Limb (tissue), 2 donors: Measurements from ENCODE around the gene ALDH1B1.
"Not testable (repeated sequence)": the region's sequence is repeated elsewhere in the genome, so short reads cannot be mapped to it uniquely, and the experiment has no call there.

Source experiments
- DNase-seq, 2 donors: peaks; one replicate each; pipeline ENCODE4 v3.0.0-alpha.2; 2016; ENCODE audit errors: extremely low spot score in 2 of 2

Gene ALDH1B1

DNA sequence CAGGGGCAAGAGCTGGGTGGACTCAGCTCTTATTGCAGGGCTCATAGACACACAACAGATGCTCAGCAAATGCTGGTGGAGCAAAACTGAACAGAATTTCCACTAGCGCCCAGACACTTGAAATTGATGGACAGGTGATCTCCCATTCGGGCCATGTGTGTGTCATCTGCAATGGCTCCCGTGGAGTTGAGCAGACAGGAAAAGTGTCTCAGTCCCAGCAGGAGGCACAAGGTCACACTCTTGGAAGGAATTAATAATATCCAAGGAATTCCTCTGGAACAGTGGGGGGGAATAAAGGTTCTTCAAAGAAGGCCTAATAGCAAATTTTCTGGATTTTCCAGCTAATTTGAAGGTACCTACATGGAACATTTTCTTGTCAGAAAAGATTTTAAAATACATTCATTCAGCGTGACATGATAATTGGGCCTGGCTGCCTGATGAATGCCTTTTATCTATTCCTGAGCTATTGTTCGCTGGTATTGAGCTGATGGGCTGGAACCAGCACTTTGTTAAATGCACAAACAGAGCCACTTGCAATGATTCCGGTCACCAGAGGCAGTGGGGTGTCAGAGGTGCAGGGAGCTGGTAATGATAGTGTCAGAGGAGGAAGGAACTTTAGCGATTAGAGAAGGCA is 31.5 kb upstream of the ALDH1B1 start:
- DNase-seq = no peak

GRCh38 chr9:38361473-38361850 is 31.0 kb upstream of the ALDH1B1 start:
- DNase-seq = no peak

DNA sequence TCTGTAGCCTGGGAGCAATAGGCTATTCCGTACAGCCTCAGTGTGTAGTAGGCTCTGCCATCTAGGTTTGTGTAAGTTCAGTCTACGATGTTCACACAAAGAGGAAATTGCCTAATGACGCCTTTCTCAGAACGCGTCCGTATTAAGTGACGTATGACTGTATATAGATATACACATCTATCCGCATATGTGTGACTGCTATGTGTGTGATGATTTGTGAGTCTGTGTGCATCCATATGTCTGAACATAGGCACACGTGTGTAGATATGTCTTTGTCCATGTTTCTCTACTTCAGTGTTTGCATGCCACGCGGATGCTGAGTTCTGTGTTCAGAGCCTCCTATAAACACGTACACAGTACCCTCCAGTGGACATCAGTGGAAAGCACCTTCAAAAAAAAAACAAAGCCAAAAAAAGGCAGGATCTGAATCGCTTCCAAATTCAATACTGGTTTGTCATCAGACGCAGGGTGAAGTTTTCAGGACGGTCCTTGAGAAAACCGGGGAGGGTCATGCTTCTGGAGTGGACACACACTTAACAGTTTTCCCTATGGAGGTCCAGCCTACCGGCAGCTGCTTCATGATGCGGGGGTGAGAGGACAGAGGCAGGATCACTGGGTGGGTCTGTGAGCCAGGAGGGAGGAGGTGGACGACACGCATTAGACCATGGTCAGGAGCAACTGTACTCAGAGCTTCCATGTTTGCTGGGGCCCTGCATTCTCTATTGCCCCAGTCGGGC is 29.5 kb upstream of the ALDH1B1 start:
- DNase-seq = peak; percentile 57 to 81

DNA sequence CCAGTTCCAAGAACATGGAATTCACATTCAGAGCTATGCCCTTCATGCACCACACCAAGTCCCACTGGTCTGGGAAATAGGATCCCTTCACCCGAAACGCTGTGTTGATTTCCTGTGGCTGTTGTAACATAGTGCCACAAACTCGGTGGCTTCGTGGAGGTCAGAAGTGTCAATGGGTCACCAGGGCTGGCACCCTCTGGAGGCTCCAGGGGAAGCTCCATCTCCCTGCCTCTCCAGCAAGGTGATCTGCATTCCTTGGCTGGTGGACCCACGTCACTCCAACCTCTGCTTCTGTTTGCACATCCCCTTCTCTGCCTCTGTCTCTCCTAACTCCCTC is 28.9 kb upstream of the ALDH1B1 start:
- DNase-seq = no peak

DNA sequence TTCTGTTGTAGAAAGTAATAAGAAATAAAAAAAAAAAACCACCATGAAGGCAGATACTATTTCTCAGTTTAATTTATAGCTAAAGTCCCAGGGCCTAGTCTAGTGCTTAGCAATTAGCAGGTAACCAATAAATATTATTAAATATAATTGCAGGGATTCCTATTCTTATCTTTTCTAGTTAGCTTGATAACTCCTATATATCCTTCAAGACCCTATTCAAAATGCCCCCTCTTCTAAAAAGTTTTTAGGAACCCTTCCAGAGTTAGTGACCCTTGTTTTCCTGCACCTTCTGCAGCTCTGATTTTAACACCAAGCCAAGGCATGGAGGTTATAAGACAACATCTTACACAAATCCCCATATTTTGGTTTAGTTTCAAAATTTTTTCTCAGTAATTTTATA is 24.6 kb upstream of the ALDH1B1 start:
- DNase-seq = no peak

DNA sequence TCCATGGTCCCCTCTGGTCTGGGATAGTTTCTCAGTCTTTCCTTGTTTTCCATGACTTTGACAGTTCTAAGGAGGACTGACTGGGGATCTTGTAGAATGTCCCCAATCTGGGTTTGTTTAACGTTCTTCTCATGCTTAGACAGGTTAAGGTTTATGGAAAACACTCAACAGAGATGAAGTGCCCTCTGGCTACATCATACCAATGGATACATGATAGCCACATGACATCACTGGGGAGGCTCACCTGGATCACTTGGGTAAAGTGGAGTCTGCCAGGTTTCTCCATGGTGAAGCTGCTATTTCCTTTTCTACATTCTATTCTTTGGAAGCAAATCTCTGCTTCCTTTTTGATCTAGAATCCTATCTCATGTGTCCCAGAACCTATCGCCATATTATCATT is 23.8 kb upstream of the ALDH1B1 start:
- DNase-seq = no peak

DNA sequence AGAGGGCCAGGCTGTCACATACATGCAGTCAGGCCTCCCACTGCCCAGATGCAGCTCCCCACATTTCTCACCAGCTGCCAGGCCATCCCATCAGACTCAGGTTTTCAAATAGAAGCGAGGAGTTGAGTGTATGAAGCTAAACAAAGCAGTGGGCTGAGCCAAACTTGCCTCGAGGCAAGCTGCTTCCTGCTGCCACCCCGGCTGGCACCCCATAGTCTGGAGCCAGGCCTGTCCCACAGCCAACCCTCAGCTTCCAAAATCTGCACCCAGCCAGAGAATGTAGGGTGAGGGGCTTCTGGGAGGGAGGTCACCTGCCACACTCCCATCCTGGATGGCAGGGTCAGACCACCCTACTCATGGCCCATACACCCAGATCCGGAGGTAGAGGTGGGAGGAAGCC is 22.3 kb upstream of the ALDH1B1 start:
- no peak for DNase-seq

DNA sequence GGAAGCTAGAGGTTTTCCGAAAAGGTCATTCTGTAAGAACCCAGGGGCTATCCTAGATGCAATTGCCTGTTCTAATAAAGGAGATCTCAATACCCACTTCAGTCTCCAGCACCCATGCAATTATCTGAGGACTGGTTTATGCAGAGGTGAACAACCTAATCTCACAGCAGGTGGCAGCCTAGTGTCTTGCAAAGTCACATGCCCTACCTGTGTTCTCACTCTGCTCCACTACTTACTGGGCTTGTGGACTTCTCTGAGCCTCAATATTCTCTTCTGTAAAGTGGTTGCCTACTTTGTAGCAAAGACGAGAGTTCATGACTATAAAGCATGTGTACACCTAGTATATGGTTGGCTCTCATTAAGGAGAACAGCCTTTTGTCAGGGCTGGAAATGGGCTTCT is 21.0 kb upstream of the ALDH1B1 start:
- DNase-seq = no peak

DNA sequence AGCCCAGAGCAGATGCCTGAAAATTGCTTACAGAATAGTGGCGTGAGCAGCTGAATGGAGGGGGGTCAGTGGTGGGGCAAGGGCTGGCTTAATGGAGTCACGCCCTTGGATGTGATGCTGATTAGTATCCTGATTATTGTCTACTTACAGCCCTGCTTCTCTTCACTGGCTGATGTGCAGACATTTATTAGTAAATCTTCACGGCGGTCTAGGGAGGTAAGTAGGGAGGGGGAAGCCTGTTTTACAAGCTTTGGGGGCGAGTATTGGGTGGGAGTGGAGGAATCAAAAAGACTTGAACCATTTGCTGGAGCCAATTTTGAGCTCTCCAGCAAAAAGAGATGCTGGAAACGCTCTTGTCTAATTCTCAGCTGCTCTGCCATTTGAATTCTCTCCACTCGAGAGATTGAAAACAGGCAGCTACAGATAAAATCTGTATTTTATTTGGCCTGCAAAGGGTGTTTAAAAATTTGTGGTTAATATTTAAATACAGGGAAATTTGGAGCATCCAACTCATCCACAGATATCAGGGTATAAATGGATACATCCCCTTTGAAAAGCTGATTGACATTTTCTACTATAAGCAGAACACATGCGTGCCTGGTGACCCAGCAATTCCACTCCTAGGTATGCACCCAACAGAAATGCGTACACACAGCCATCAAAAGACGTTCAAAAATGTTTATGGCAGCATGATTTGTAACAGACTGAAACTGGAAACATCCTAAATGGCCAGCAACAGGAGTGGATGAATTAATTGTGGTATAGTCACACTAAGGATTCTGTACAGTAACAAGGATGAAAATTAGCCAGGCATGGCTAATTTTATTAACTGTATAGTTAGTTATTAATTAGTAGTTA is 19.5 kb upstream of the ALDH1B1 start:
- DNase-seq = no peak

GRCh38 chr9:38373679-38374078 is 18.8 kb upstream of the ALDH1B1 start:
- DNase-seq = no peak

- no peak for DNase-seq
These were observed 17.5 kb upstream of the ALDH1B1 start for GRCh38 chr9:38374847-38375571.

DNA sequence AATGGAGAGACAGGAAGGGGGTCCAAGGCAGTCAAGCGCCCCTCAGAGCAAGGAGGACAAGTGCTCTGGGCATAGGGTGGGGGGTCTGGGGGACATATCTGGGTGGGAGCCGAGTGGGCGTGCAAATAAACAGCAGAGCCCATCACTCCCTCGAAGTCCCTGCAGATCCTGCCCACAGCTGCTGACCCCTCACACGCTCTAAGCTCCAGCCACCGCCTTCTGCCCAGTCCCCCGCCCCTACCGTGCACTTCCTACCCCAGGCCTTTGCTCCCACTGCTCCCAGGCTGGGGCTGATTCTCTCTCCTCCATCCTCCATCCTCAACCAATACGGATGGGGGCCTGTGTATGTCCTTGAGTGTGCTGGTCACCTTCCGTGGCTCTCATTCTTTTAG is 16.9 kb upstream of the ALDH1B1 start:
- no peak for DNase-seq

DNA sequence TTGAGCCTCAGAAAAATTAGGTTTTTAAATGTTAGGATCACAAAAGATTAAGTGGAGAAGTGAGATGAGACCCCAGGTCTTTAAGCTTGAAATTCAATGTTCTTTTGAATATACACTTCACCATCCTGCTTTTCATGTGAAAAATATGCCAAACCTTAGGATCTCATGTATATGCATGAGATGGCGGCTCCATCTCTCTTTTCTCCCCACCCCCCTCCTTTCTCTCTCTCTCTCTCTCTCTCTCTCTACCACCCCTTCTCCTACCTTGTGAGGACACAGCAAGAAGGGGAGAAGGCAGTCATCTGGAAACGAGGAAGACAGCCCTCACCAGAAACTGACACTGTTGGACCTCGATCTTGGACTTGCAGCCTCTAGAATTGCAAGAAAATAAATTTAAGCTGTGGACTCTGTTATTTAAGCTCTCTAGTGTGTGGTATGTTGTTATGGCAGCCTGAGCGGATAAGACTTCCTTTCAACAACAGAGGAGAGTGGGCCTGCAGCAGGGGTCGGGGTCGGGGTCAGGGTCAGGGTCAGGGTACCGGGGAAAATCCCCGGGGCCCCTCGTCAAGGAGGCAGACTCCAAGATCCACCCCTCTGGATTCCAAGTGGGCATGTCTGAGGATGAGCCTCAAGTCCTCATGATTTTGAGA is 16.4 kb upstream of the ALDH1B1 start:
- no peak for DNase-seq

- DNase-seq = not testable (repeated sequence)
These were observed 15.0 kb upstream of the ALDH1B1 start for GRCh38 chr9:38377336-38378083.

- DNase-seq = no peak
These were observed 12.2 kb upstream of the ALDH1B1 start for GRCh38 chr9:38380230-38380871.

DNA sequence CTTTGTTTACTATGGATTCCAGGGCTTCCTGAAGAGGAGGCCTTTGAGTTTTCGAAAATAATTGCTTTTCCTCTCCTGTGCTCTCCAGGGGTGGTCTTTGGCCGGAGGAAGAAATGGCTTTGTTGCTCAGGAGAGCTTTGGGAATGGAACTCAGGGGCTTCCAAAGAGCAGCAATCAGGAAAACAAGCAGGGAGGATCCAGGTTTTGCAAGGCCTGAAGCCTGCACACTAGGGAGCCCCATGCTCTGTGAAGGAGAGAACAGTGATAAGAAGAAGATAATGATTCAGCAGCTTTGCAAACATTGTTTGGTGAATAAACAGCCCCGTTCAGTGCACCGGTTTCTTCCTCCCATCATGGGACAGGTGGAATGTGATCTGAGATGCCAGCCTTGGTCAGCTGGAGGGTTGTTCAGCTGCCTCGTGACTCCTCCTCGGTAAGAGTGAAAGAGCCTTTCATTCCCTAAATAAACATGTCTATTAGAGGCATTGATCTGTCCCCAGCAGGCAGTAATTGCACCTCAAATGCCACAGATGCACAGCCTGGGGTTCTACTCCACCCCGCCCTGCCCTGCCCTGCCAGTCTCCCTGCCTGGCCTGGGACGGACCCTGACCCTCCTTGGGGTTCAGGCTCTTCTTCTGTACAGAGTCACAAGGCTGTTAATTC is 11.5 kb upstream of the ALDH1B1 start:
- DNase-seq = no peak

GRCh38 chr9:38382141-38382540 is 10.4 kb upstream of the ALDH1B1 start:
- DNase-seq = no peak

DNA sequence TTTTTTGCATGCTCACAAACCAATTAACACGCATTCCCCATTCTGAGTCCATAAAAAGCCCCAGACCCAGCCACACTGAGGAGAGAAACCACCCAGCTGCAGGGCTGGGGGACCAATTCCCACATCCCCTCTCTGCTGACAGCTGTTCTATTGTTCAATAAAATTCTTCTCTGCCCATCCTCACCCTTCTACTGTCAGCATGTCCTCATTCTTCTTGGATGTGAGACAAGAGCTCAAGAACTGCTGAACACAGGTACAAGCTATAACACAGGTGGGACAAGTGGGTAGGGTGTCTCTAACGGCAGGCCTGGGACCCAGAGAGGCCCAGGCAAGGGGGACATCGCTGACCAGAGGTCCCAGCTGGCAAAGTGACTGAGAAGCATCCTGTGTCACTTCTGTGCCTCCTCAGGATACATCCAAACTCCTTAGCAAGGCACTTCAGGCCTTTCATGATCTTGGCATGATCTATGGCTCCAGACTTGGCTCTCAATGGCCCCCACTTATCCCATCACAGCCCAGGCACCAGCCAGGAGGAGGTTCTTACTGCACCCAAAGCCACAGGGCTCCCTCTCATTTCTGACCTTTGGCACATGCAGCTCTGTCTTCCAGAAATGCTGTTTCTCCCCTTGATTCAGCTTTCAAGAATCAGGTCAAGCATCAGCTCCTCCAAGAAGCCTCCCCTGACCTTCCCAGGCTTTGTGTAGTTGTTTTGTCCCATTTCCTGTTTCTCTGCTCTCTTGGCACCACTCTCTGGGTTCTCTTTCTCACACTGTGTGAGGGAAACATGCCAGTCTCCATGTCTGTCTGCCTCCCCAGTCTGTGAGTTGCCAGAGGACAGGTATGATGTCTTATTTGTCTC is 7.3 kb upstream of the ALDH1B1 start:
- no peak for DNase-seq

GRCh38 chr9:38385896-38386295 is 6.6 kb upstream of the ALDH1B1 start:
- no peak for DNase-seq
